Medulla oblongata (tissue), 1 donor: Measurements from ENCODE around the gene CLASP1.
"Not testable (repeated sequence)": the region's sequence is repeated elsewhere in the genome, so short reads cannot be mapped to it uniquely, and the experiment has no call there.

ENCODE experiments used
- DNase-seq: peaks from one replicate; pipeline ENCODE4 v3.0.0-alpha.2; 2015; ENCODE audit errors: extremely low spot score

Gene CLASP1

DNA sequence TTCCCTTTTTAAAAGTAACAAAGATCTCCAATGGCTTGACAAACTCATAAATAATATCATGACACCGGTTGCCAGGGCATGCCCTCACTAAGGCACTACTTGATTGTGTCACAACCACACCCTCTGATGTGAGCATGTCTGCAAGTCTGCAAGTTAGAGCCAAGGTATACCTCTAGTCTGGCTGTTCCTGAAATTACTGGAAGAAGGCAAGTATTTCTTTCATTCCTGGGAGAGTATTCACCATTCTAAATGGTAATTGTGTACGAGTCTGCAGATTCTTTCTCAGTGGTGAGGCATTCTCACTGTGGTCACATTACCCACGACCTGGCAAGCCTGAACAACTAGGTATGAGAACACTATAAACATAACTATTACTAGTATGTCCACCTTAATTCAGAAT is 144.3 kb downstream of the CLASP1 start:
- no peak for DNase-seq

GRCh38 chr2:121504316-121504715 is 144.9 kb downstream of the CLASP1 start:
- DNase-seq = no peak

DNA sequence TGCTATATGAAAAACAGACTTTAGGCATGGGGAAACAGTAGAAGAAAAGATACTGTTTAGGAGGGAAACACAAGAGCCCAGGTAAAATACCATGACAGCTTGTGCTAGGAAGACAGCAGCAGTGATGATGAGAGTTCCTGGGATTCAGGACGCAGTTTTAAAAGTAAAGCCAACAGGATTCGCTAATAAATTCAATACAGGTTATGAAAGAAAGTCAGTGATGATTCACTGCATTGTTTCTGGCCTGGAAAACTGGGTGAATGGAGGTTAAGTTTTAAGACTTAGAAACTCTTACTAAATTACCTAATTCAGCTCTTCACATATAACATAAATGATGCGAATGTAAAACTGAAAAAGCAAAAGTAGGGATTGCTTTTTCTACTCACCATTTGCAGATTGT is 146.5 kb downstream of the CLASP1 start:
- no peak for DNase-seq

GRCh38 chr2:121502246-121502645 is 147.0 kb downstream of the CLASP1 start:
- DNase-seq = no peak

- DNase-seq = no peak
These were observed 147.7 kb downstream of the CLASP1 start for GRCh38 chr2:121501554-121501953.

GRCh38 chr2:121501031-121501430 is 148.2 kb downstream of the CLASP1 start:
- no peak for DNase-seq

DNA sequence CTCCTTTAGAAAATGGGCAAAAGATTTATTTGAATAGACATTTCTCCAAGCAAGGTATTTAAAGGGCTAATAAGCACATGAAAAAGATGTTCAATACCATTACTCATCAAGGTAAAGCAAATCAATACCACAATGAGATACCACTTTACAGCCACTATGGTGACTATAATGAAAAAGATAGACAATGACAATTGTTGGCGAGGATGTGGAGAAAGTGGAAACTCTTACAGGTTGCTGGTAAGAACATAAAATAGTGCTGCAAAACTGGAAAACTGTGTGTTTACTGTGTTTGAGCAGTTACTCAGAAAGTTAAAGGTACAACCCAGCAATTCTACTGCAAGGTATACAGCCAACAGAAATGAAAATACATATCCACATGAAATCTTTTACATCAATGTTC is 150.5 kb downstream of the CLASP1 start:
- DNase-seq = no peak

DNA sequence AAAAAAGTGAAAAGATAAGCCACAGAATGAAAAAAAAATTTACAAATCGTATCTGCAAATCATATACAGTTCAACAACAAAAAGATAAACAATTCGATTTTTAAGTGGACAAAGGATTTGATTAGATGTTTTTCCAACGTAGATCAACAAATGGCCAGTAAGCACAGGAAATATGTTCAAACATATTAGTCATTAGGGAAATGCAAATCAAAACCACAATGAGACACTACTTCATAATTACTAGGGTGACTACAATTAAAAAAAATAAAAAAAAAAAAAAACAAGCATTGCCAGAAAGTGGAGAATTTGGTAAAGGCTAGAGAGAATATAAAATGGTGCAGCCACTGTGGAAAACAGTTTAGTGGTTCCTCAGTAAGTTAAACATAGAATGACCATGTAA is 156.9 kb downstream of the CLASP1 start:
- no peak for DNase-seq

- DNase-seq = no peak
These were observed 157.7 kb downstream of the CLASP1 start for GRCh38 chr2:121491518-121491917.

DNA sequence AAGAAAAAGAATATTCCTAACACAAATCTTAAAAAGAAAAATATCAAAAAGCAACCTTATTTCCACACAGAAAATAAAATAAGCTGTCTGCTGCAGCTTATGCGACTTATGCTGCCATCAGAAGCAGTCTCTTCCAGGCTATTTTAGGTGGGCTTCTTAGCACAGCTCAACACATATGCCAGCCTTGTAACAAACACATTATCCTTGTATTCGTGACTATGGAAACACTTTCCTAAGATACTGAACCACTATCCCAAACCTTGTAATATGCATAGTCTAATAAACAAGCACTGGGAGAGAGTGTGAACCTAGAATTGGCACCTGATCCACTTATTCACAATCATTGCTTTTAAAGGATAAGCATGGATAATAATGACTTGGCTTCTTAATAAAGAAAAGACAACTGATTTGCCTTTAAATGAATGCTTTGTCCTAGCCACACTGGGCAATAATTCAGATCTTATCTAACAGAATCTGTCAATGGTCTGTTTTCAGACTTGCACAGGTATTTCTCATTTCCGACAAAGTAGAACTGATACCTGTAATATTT is 158.6 kb downstream of the CLASP1 start:
- DNase-seq = no peak

- no peak for DNase-seq
These were observed 159.2 kb downstream of the CLASP1 start for GRCh38 chr2:121489911-121490583.

DNA sequence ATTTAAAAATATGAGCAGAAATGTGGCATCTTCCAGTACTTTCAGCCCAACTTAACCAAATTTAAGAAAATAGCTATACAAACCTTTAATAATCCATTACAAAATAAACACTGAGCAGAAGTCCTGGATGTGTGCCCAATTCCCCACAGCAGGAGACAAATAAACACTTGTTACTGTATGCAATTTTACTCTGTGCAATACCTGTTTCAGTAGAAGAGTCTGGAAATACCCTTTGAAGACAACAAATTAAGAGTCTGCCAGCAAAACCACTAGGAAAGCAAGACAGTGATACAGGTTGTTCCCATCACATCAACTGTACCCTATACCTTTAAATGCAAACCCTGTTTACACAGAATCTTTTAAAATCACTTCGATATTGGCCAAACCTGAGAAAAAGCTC is 160.0 kb downstream of the CLASP1 start:
- DNase-seq = no peak

- no peak for DNase-seq
These were observed 163.0 kb downstream of the CLASP1 start for GRCh38 chr2:121486191-121486790.

DNA sequence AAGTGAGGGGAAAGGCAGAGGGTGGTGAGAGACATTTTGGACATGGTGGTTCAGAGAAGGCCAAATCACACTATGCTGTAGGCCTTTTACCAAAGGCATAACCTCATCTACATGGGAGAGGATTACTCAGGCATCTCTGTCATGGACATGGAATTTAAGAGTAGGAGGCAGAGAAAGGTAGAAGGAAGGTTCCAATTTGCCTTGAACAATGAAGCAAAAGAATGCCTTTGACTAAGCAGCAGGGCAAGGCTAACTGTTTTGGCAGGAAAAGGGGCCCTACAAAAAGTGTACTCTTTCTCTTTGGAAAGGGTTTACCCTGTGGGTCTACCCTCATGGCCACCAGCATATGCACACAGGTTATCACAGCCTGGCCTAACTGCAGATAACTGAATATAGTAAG is 164.2 kb downstream of the CLASP1 start:
- no peak for DNase-seq

GRCh38 chr2:121483846-121484245 is 165.4 kb downstream of the CLASP1 start:
- DNase-seq = no peak

GRCh38 chr2:121483021-121483420 is 166.2 kb downstream of the CLASP1 start:
- DNase-seq = no peak

DNA sequence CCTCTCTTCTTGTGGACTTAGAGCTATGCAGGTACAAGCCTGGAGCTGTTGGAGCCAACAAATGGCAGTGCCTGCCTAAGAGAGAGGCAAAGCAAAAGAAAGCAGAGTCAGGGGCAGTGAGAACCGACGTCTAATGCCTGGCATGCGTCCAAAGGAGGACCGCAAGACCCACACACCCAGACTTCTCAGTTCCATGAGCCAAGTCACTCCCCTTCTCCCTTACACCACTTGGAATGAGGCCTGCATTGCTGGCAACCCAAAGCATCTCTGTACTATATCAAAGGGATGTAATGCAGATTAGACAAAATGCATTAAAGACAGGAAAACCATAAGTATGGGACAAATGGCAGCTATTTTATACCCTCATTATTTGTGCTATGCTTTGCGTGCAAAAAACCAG is 168.4 kb downstream of the CLASP1 start:
- DNase-seq = no peak

DNA sequence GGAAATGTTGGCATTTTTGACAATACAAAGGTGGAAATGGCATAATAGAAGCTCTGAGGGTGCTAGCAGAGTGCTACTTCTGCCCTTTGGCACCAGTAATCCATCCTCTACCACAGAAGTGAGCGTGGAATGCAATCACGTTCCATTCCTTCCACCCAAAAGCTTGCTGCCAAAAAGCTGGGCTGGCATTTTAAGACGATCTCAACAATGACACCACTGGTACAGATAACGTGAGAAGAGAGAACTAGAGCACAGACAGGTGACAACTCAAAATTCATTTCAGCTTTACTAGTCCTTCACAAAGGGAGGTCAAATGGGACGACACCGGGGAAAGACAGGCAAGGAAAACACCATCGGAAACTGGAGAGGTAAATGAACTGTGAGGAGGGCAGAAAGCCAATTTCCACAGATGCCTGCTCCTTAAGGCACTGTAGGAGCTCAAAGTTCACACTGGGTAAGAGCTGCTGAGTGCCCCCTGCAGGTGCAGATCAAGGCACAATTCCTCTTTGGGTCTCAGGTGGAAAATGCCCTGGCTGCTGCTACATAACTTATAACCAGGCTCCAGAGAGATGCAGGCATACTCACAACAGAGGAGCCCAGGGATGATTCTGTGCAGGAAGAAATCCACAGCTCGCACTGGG is 169.3 kb downstream of the CLASP1 start:
- DNase-seq = no peak

- no peak for DNase-seq
These were observed 170.1 kb downstream of the CLASP1 start for GRCh38 chr2:121478996-121479745.

DNA sequence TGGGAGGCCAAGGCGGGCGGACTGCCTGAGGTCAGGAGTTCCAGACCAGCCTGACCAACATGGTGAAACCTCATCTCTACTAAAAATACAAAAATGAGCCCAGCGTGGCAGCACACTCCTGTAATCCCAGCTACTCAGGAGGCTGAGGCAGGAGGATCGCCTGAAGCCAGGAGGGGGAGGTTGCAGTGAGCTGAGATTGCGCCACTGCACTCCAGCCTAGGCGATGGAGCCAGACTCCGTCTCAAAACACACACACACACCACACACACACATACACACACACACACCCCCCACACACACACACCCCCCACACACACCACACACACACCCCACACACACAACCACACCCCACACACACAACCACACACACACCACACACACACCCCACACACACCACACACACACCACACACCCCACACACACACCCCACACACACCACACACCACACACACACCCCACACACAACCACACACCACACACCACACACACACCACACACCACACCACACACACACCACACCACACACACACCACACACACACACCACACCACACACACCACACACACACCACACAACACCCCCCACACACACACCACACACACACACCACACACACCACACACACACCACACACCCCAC is 170.8 kb downstream of the CLASP1 start:
- DNase-seq = not testable (repeated sequence)

GRCh38 chr2:121476684-121477083 is 172.6 kb downstream of the CLASP1 start:
- no peak for DNase-seq
